RWPE2 (cell line): Measurements from ENCODE around the gene PSAP.
"Not testable (repeated sequence)": the region's sequence is repeated elsewhere in the genome, so short reads cannot be mapped to it uniquely, and the experiment has no call there.

Experiments
- ATAC-seq: fragments of 200-7000 bp; cut with Tn5 transposase; 3 replicates; pipeline ENCODE4 v1.9.1; 2021; ENCODE audit warnings: low read depth
- DNase-seq: peaks from one replicate; pipeline ENCODE4 v3.0.0-alpha.2; 2020; ENCODE audit warnings: low spot score
- H3K27ac ChIP-seq: fragments of 450-650 bp; 2 replicates; pipeline ENCODE4 v1.5.1; 2017; ENCODE audit warnings: mild to moderate bottlenecking; ENCODE audit not compliant: poor library complexity, severe bottlenecking
- H3K27me3 ChIP-seq: fragments of 250-450 bp; sonication (Bioruptor Pico); 2 replicates; pipeline ENCODE4 v1.5.1; 2021; ENCODE audit warnings: mild to moderate bottlenecking, moderate library complexity; ENCODE audit not compliant: insufficient read depth, poor library complexity, severe bottlenecking
- H3K36me3 ChIP-seq: fragments of 250-450 bp; sonication (Bioruptor Pico); 2 replicates; pipeline ENCODE4 v1.5.1; 2020; ENCODE audit warnings: low read depth, mild to moderate bottlenecking, moderate library complexity
- H3K4me1 ChIP-seq: fragments of 250-450 bp; sonication (Bioruptor Pico); 2 replicates; pipeline ENCODE4 v1.5.1; 2021; ENCODE audit warnings: mild to moderate bottlenecking, moderate library complexity; ENCODE audit not compliant: insufficient read depth, poor library complexity, severe bottlenecking
- H3K4me3 ChIP-seq: fragments of 250-450 bp; sonication (Bioruptor Pico); 2 replicates; pipeline ENCODE4 v1.5.1; 2021; ENCODE audit warnings: mild to moderate bottlenecking, moderate library complexity; ENCODE audit not compliant: severe bottlenecking
- H3K9me3 ChIP-seq: fragments of 250-450 bp; sonication (Bioruptor Pico); 2 replicates; pipeline ENCODE4 v1.5.1; 2021; ENCODE audit warnings: mild to moderate bottlenecking, moderate library complexity; ENCODE audit not compliant: severe bottlenecking
- CTCF ChIP-seq: fragments of 450-650 bp; IDR thresholded peaks from one replicate; pipeline ENCODE4 v1.5.1; 2017; ENCODE audit warnings: mild to moderate bottlenecking, moderate library complexity; ENCODE audit not compliant: poor library complexity, severe bottlenecking

The PSAP gene

GRCh38 chr10:71857934-71858890 is 7.2 kb upstream of the PSAP start:
- DNase-seq (peak; percentile 25), ATAC-seq (no peak)
- Histone ChIP-seq H3K27ac (no peak overlapping the region), H3K9me3 (no peaks in the 10 kb centered on the region), H3K4me3 (no peak overlapping the region), H3K27me3 (no peaks in the 10 kb centered on the region), H3K4me1 (peaks cover 25% of the 10 kb centered on the region), H3K36me3 (no peaks in the 10 kb centered on the region)
- no peak for TF ChIP-seq CTCF

GRCh38 chr10:71856619-71857018 is 5.6 kb upstream of the PSAP start:
- Histone ChIP-seq H3K4me3 (no peak overlapping the region), H3K4me1 (peaks cover 17% of the 10 kb centered on the region), H3K27ac (no peak overlapping the region), H3K9me3 (no peaks in the 10 kb centered on the region), H3K36me3 (no peaks in the 10 kb centered on the region), H3K27me3 (no peaks in the 10 kb centered on the region)
- DNase-seq (peak; percentile 4), ATAC-seq (no peak)
- no peak for TF ChIP-seq CTCF

GRCh38 chr10:71854031-71854430 is 3.0 kb upstream of the PSAP start:
- H3K4me1 ChIP-seq, result peaks cover 12% of the 10 kb centered on the region
- DNase-seq, result peak; percentile 20
- TF ChIP-seq CTCF, result no peak

GRCh38 chr10:71852355-71852937 is 1.4 kb upstream of the PSAP start:
- DNase-seq (no peak), ATAC-seq (no peak)
- TF ChIP-seq CTCF, result no peak
- Histone ChIP-seq H3K27ac (no peak overlapping the region), H3K36me3 (0 out of 2 replicates have a peak, but pooled peaks cover 3% of the 10 kb centered on the region), H3K9me3 (no peaks in the 10 kb centered on the region), H3K4me3 (no peak overlapping the region), H3K4me1 (peaks cover 18% of the 10 kb centered on the region), H3K27me3 (no peaks in the 10 kb centered on the region)

More at GRCh38 chr10:71854031-71854430, 3.0 kb upstream of the PSAP start:
- no peaks in the 10 kb centered on the region for H3K36me3 ChIP-seq
- no peak overlapping the region for H3K27ac ChIP-seq
- H3K9me3 ChIP-seq, result no peaks in the 10 kb centered on the region
- ATAC-seq, result no peak
- no peak overlapping the region for H3K4me3 ChIP-seq
- no peaks in the 10 kb centered on the region for H3K27me3 ChIP-seq

- H3K27ac ChIP-seq, result peak overlapping the region; percentile 76
- not testable (repeated sequence) for H3K27me3 ChIP-seq, H3K36me3 ChIP-seq, DNase-seq, ATAC-seq, H3K9me3 ChIP-seq
- H3K4me3 ChIP-seq, result peak overlapping the region; percentile 82
- H3K4me1 ChIP-seq, result peaks cover 18% of the 10 kb centered on the region
Observed at GRCh38 chr10:71851465-71852095, 529 bp upstream of the PSAP start.
